NCI-H1048 (cell line): ENCODE data around the gene ALDH2.
"Not testable (repeated sequence)": the region's sequence is repeated elsewhere in the genome, so short reads cannot be mapped to it uniquely, and the experiment has no call there.

Experiments used
- DNase-seq: peaks from one replicate; lab custom pipeline; 2025; lab: John Stamatoyannopoulos, UW

ALDH2 gene

GRCh38 chr12:111827907-111828306 is 61.2 kb downstream of the ALDH2 start:
- DNase-seq, result no peak

- no peak for DNase-seq
Measured at GRCh38 chr12:111828338-111828979, 61.7 kb downstream of the ALDH2 start.

- DNase-seq, result not testable (repeated sequence)
Measured at GRCh38 chr12:111829635-111830034, 62.9 kb downstream of the ALDH2 start.

- DNase-seq, result not testable (repeated sequence)
Measured at GRCh38 chr12:111834740-111835386, 68.1 kb downstream of the ALDH2 start.

- DNase-seq, result not testable (repeated sequence)
Measured at GRCh38 chr12:111835531-111836181, 68.9 kb downstream of the ALDH2 start.

GRCh38 chr12:111838353-111838752 is 71.6 kb downstream of the ALDH2 start:
- DNase-seq, result no peak

- DNase-seq, result no peak
Measured at GRCh38 chr12:111840807-111841206, 74.1 kb downstream of the ALDH2 start.

- no peak for DNase-seq
Measured at GRCh38 chr12:111841236-111841749, 74.6 kb downstream of the ALDH2 start.

- DNase-seq, result peak; percentile 83
Measured at GRCh38 chr12:111841750-111842555, 75.2 kb downstream of the ALDH2 start, which contains the start of gene MAPKAPK5. TSS of gene MAPKAPK5 (plus strand) at chr12:111842228. CDS start at chr12:111842734, 506 bp downstream.

GRCh38 chr12:111842556-111843396 is 76.0 kb downstream of the ALDH2 start:
- DNase-seq, result no peak

GRCh38 chr12:111846016-111846415 is 79.3 kb downstream of the ALDH2 start:
- DNase-seq, result no peak

- no peak for DNase-seq
Measured at GRCh38 chr12:111850526-111850925, 83.8 kb downstream of the ALDH2 start.

GRCh38 chr12:111858186-111858585 is 91.5 kb downstream of the ALDH2 start:
- no peak for DNase-seq

- no peak for DNase-seq
Measured at GRCh38 chr12:111858778-111859177, 92.0 kb downstream of the ALDH2 start.

- no peak for DNase-seq
Measured at GRCh38 chr12:111864913-111865312, 98.2 kb downstream of the ALDH2 start.
